GM12873 (cell line): ENCODE results near the gene CLEC11A.

Experiments used
- CTCF ChIP-seq: IDR thresholded peaks from 2 replicates; pipeline ENCODE4 v1.5.1; 2012; ENCODE audit warnings: low read depth, mild to moderate bottlenecking, moderate library complexity, low read length, control low read depth; ENCODE audit not compliant: insufficient read depth; ENCODE audit errors: missing control alignments

The CLEC11A gene

GRCh38 chr19:50716178-50717025, 6.8 kb upstream of the CLEC11A start:
- TF ChIP-seq CTCF = no peak

GRCh38 chr19:50717026-50717723, 6.0 kb upstream of the CLEC11A start:
- TF ChIP-seq CTCF = no peak

- no peak for TF ChIP-seq CTCF
These were observed 5.3 kb upstream of the CLEC11A start for GRCh38 chr19:50717891-50718254.

GRCh38 chr19:50718255-50719118, 4.7 kb upstream of the CLEC11A start:
- TF ChIP-seq CTCF = no peak

- no peak for TF ChIP-seq CTCF
These were observed 4.1 kb upstream of the CLEC11A start for GRCh38 chr19:50719119-50719435.

GRCh38 chr19:50719566-50719965, 3.6 kb upstream of the CLEC11A start, which contains the start of gene SHANK1:
TSS of gene SHANK1 (minus strand) at chr19:50719802. CDS start at chr19:50716919, 2,883 bp downstream.
- TF ChIP-seq CTCF = no peak

GRCh38 chr19:50720181-50720920, 2.8 kb upstream of the CLEC11A start:
- TF ChIP-seq CTCF = no peak
